ENCODE results near the gene B3GNT5.

GRCh38 chr3:183268366-183268765 is 15.3 kb downstream of the B3GNT5 start:
- TF ChIP-seq CTCF (IDR thresholded peaks at IDR 0.05), result no peak
- TF ChIP-seq ZFX (IDR thresholded peaks at IDR 0.05; ENCODE audit: borderline replicate concordance), result no peak

All from 22Rv1 (cell line).